Pancreas (tissue), 10 donors: ENCODE results near the gene RPRD2. TPM values are rescaled to one million over a fixed set of nuclear protein-coding genes. Genes with fewer than 3 reads are reported as not detected.
"Not testable (repeated sequence)": the region's sequence is repeated elsewhere in the genome, so short reads cannot be mapped to it uniquely, and the experiment has no call there.

Source experiments
- ATAC-seq, 4 donors: fragments of 200-7000 bp; cut with Tn5 transposase; one replicate each; pipeline versions ENCODE4 v1.8.0 to v1.9.1; 2020; ENCODE audit warnings: mild to moderate bottlenecking in 4 of 4, moderate library complexity in 4 of 4
- DNase-seq, 6 donors: peaks; one replicate each; pipeline ENCODE4 v3.0.0-alpha.2; 2020
- FAIRE-seq: peaks from 2 replicates; lab custom pipeline; 2012; peaks lifted over from hg19 to GRCh38; lab: Jason Lieb, UNC
- H3K27ac ChIP-seq, 4 donors: fragments of 200-600 bp; sonication (generic); 1 replicate in 3 of 4; 2 replicates in 1 of 4; pipeline versions ENCODE4 v1.5.0 to v1.8.0; 2020
- H3K27me3 ChIP-seq, 4 donors: fragments of 200-600 bp; one replicate each; pipeline ENCODE4 v1.8.0; 2021
- H3K36me3 ChIP-seq, 3 donors: fragments of 200-600 bp; sonication (generic) in 1 of 3; one replicate each; pipeline versions ENCODE4 v1.5.0 to v1.8.0; 2020 to 2021
- H3K4me1 ChIP-seq, 3 donors: fragments of 200-600 bp; one replicate each; pipeline ENCODE4 v1.8.0; 2021
- H3K4me3 ChIP-seq, 4 donors: fragments of 200-600 bp; sonication (generic) in 2 of 4; one replicate each; pipeline versions ENCODE4 v1.5.0 to v1.8.0; 2020 to 2021
- H3K9me3 ChIP-seq, 4 donors: fragments of 200-600 bp; one replicate each; pipeline ENCODE4 v1.8.0; 2021
- CTCF ChIP-seq, 4 donors: fragments of 200-600 bp; sonication (generic) in 3 of 4; IDR thresholded peaks; one replicate each; pipeline versions ENCODE4 v1.5.0 to v1.8.0; 2021; ENCODE audit warnings: antibody characterized with exemption in 4 of 4
- WGBS, 2 donors: extraction: QIAGEN DNeasy Blood & Tissue Kit; methylation state at CpG; one replicate each; pipeline ENCODE4 v1.1.7; 2013; 5-methylcytosine and 5-hydroxymethylcytosine counted together
- intact Hi-C, 3 donors: fragments of 100-400 bp; cut with DNase I; formaldehyde crosslinking; loops; one replicate each; pipeline versions ENCODE4 v1.11.1 to v1.14.2; 2022
- polyA plus RNA-seq, 2 donors: library from polyadenylated mRNA; stranded (reverse); fragments of 200-250 nt; gene quantifications; one replicate each; pipeline ENCODE4 v1.2.3, GENCODE V29; 2013
- total RNA-seq, 6 donors: library from RNA; stranded (reverse); fragmentation: NEBNext Ultra II Directional in 4 of 6; extraction: Animal tissue kit (Norgen Biotek cat#: 25700) in 4 of 6; gene quantifications; one replicate each; pipeline versions ENCODE4 v1.2.1 to v1.2.4, GENCODE V29; 2021 to 2023
- donor health status: healthy with polysubstance abuse.
- donor health status: DM: no; HTN: no; CAD: no; lungs with moderate emphysema.
- donor health status: DM: no; HTN: no; CAD: no.
- donor health status: control.
- donor health status: control.
- donor health status: Bipolar disorder and iron deficiency.
- donor health status: DM: yes; HTN: yes; CAD: no.
- donor health status: DM: no; HTN: no; CAD: no.
- donor health status: DM: no; HTN: no; CAD: no.
- donor health status: DM: yes; HTN: yes; CAD: no.

RPRD2 gene
- total RNA-seq (10 to 100 TPM; 10.8 to 22.3 (median 15.3) TPM), polyA plus RNA-seq (1 to 10 TPM; 5.2 to 6.1 TPM)

- no peaks in the 10 kb centered on the region for H3K27me3 ChIP-seq
- H3K4me1 ChIP-seq, result peaks cover 0 to 8% (median 7%) of the 10 kb centered on the region in 3 donors
- peak within 1 kb of the TSS; percentile 40 to 68 (median 56) for H3K4me3 ChIP-seq
- intact Hi-C loops, result no loop called here
- H3K36me3 ChIP-seq, result no peaks in the 10 kb centered on the region
- H3K27ac ChIP-seq, result peak within 1 kb of the TSS; percentile 94 to 99 (median 98)
- 0 to 1% methylated on average over 36 of the region's 36 CpGs for WGBS, 2 donors
- TF ChIP-seq CTCF (IDR thresholded peaks at IDR 0.05), result no peak
- ATAC-seq, result peak; percentile 90 to 96 (median 92)
- peak; percentile 92 to 100 (median 99) for DNase-seq
- FAIRE-seq, result peak; percentile 34
- no peaks in the 10 kb centered on the region for H3K9me3 ChIP-seq
These were observed at the start of gene RPRD2 for GRCh38 chr1:150363426-150364230. RPRD2 (plus strand) TSS chr1:150364147; CDS start chr1:150364715, 568 bp downstream.

- H3K27ac ChIP-seq, H3K9me3 ChIP-seq, H3K4me3 ChIP-seq, ATAC-seq, H3K27me3 ChIP-seq, H3K36me3 ChIP-seq, intact Hi-C loops, FAIRE-seq, H3K4me1 ChIP-seq, DNase-seq: not testable (repeated sequence)
- WGBS, 2 donors, result 86 to 94% methylated on average over 4 of the region's 4 CpGs
These were observed 49.3 kb upstream of the RPRD2 start for GRCh38 chr1:150314691-150315090.

- DNase-seq (no peak), ATAC-seq (no peak), FAIRE-seq (no peak)
- H3K9me3 ChIP-seq, result no peaks in the 10 kb centered on the region
- peaks cover 3 to 9% (median 3%) of the 10 kb centered on the region in 3 donors for H3K36me3 ChIP-seq
- intact Hi-C loops, result no loop called here
- WGBS, 2 donors, result 80 to 86% methylated on average over 8 of the region's 8 CpGs
- peak overlapping the region; percentile 64 to 89 (median 81) for H3K27ac ChIP-seq
- peaks cover 0 to 9% (median 9%) of the 10 kb centered on the region in 3 donors for H3K4me1 ChIP-seq
- TF ChIP-seq CTCF (IDR thresholded peaks at IDR 0.05), result no peak
- H3K27me3 ChIP-seq, result no peaks in the 10 kb centered on the region
- peak overlapping the region; percentile 52 to 86 (median 62) for H3K4me3 ChIP-seq
These were observed 43.3 kb upstream of the RPRD2 start for GRCh38 chr1:150320667-150320978.

- WGBS, 2 donors, result 0% methylated on average over 9 of the region's 9 CpGs
- no peak for DNase-seq
- ATAC-seq, result peak in 1 of 4 donors; percentile 4
- FAIRE-seq, result no peak
- H3K36me3 ChIP-seq, result peaks cover 9 to 21% (median 14%) of the 10 kb centered on the region in 3 donors
- TF ChIP-seq CTCF (IDR thresholded peaks at IDR 0.05), result no peak
- peaks cover 0 to 9% (median 9%) of the 10 kb centered on the region in 3 donors for H3K4me1 ChIP-seq
- peak overlapping the region; percentile 52 to 86 (median 62) for H3K4me3 ChIP-seq
- H3K9me3 ChIP-seq, result no peaks in the 10 kb centered on the region
- H3K27me3 ChIP-seq, result no peaks in the 10 kb centered on the region
- intact Hi-C loops, result no loop called here
- peak overlapping the region in 3 of 4 donors; percentile 64 to 89 (median 76) for H3K27ac ChIP-seq
These were observed 42.2 kb upstream of the RPRD2 start for GRCh38 chr1:150321826-150322166.

- no peak for FAIRE-seq
- no peak for DNase-seq
- TF ChIP-seq CTCF (IDR thresholded peaks at IDR 0.05), result no peak
- H3K27ac ChIP-seq, result no peak overlapping the region
- intact Hi-C loops, result no loop called here
- H3K4me1 ChIP-seq, result peaks cover 0 to 9% (median 9%) of the 10 kb centered on the region in 3 donors
- H3K9me3 ChIP-seq, result no peaks in the 10 kb centered on the region
- H3K4me3 ChIP-seq, result peak overlapping the region in 3 of 4 donors; percentile 52 to 72 (median 53)
- 84 to 99% methylated on average over 3 of the region's 3 CpGs for WGBS, 2 donors
- no peak for ATAC-seq
- H3K27me3 ChIP-seq, result no peaks in the 10 kb centered on the region
- H3K36me3 ChIP-seq, result peaks cover 9 to 25% (median 14%) of the 10 kb centered on the region in 3 donors
These were observed 41.6 kb upstream of the RPRD2 start for GRCh38 chr1:150322310-150322709.
